ENCODE measurements around the gene SPAG5.

GRCh38 chr17:28541439-28541838 lies 57.4 kb downstream of the SPAG5 start:
- TF ChIP-seq POLR2AphosphoS5 (IDR thresholded peaks at IDR 0.05; ENCODE audit: low read depth, low read length) (no peak), POLR2A (IDR thresholded peaks at IDR 0.05; ENCODE audit: low read depth, low read length) (no peak)

Measured in GM12892 (cell line).